Left renal cortex interstitium (tissue), 4 donors: ENCODE measurements around the gene STON2. TPM values are rescaled to one million over a fixed set of nuclear protein-coding genes. Genes with fewer than 3 reads are reported as not detected.
"Not testable (repeated sequence)": the region's sequence is repeated elsewhere in the genome, so short reads cannot be mapped to it uniquely, and the experiment has no call there.

ENCODE experiments used
- DNase-seq, 4 donors: peaks; one replicate each; pipeline ENCODE4 v3.0.0-alpha.2; 2013; ENCODE audit warnings: low read depth in 4 of 4, low spot score in 2 of 4, missing footprints in 1 of 4
- polyA plus RNA-seq, 4 donors: library from polyadenylated mRNA; unstranded; fragments of 120-200 nt; gene quantifications; one replicate each; pipeline ENCODE4 v1.2.1, GENCODE V29; 2013; ENCODE audit not compliant: insufficient read length in 4 of 4

The STON2 gene
- polyA plus RNA-seq, 4 donors, result 33.3 to 63.4 (median 42.2) TPM

DNA sequence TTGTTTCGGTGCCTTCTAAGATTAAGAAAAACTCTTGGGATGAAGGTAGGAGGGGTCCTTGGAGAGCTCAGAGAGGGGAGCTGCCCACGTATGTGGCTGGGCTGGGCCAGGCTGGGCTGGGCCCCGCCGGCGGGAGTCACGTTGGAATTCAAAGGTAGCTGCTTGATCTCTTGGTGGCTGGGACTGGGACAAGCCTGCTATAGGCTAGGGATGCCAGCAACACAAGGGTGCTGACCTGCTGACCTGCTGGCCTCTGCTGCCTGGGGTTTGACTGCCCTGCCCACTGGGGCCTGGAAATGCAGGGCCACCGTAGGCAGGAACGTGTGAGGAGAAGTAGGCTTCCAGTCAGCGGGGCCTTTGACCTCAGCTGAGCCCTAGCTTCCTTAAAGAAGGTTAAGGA is 126.6 kb downstream of the STON2 start:
- DNase-seq, result no peak

GRCh38 chr14:81272317-81272716 is 127.8 kb downstream of the STON2 start:
- no peak for DNase-seq

GRCh38 chr14:81269979-81270375 is 130.1 kb downstream of the STON2 start:
- no peak for DNase-seq

DNA sequence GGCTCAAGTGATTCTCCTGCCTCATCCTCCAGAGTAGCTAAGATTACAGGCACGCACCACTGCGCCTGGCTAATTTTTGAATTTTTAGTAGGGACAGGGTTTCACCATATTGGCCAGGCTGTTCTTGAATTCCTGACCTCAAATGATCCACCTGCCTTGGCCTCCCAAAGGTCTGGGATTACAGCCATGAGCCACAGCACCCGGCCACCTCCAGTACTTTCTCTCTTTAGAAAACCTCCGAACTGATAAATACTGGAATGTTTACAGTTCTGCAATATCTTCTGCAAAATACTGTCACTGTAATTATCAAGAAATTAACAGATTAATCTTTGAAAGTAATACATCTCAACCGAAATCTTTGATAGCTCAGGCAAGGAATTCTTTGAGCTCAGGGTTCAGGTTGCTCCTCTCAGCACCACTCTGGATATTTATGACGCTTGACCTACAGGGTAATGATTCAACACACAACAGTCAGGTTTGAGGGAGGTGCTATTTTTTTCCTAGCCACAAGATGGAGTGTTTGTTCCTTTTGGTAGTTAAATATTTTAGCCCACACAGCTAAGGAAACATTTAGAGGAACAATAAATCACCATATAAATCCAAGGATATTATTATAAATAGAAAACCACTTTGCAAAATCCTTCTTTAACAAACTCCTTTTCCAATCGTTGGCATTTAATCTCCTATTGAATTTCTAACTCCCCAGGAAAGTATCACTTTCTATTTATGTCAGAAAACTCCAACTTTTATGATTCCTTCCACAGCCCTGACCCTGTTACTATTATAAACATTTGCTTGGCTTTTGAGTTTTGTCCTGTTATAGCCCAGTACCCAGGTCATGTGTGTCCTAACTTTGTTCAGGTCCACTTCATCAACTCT is 130.8 kb downstream of the STON2 start:
- DNase-seq, result peak; percentile 34 to 83 (median 55)

GRCh38 chr14:81268016-81268416 is 132.1 kb downstream of the STON2 start:
- peak in 1 of 4 donors; percentile 7 for DNase-seq

DNA sequence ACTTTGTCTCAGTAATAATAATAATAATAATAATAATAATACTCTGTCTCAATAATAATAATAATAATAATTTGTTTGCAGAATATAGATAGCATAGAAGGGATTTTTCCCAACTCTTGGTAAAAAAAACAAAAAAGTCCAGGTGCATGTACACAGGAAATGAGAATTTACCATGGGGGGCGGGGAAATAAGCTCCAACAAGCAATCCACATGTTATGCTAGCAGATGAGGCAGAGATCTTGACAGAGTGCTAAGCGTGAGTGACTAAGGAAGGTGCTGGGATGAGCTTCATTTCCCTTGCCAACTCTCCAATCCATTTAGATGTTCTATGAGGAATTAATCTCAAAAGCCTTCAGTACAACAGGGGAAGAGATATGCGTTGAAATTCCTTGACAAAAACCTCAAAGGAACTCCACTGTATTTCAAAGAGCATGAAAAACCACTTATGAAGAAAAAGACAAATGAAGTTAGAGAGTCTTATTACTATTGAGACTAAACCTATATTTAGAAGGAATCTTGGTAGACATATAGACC is 134.4 kb downstream of the STON2 start:
- DNase-seq, result no peak

- DNase-seq, result no peak
These were observed 135.5 kb downstream of the STON2 start for GRCh38 chr14:81264671-81265070.

DNA sequence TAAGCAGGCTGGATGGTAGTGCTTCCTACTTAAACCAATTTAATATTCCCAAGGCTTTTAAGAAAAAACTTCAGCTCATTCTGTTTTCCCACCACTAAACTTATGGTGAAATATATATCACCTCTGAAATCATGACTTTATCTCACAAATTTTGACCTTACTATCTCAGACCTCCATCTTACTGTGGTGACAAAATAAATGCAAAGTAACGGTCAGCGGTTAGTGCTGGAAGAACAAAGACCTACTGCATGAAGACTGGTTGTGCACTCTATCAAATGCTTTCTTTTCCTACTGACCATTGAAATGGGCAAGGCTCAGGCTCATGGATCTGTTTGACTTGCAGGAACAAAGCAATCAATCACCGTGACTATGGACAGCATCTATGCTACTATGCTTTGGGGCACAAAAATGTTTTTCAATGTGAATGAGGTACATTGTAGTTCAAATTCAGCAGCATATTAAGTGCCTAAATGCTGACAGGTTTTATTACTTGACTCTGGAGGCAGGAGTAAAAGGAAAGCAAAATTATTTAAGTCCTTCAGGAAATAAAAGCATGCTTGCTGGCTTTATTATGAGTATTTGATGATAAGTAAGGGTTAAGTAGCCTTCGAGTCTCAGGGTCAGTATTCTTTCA is 136.2 kb downstream of the STON2 start:
- DNase-seq, result no peak

GRCh38 chr14:81261176-81261575 is 138.9 kb downstream of the STON2 start:
- DNase-seq, result no peak

GRCh38 chr14:81260732-81261131 is 139.4 kb downstream of the STON2 start:
- no peak for DNase-seq

GRCh38 chr14:81256289-81256960 is 143.7 kb downstream of the STON2 start:
- no peak for DNase-seq

DNA sequence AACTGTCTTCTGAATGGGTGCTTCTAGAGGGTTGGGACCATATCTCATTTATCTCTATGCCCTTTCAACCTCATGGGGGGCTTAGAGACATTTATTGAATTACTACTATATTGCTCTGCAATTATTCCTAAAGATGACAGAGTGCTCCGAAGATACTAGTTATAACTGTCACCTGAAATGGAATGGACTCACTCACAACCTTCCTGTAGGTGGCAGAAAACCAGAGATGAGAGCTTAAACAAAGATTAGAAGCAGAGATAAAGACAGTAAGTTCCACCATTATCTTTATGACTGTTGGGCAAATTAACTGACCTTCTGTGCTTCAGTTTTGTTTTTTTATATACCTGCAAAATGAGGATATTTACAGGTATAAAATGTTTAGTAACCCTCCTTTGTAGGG is 147.8 kb downstream of the STON2 start:
- DNase-seq, result no peak

- DNase-seq, result no peak
These were observed 152.8 kb downstream of the STON2 start for GRCh38 chr14:81247271-81247766.

- no peak for DNase-seq
These were observed 153.5 kb downstream of the STON2 start for GRCh38 chr14:81246461-81247270.

DNA sequence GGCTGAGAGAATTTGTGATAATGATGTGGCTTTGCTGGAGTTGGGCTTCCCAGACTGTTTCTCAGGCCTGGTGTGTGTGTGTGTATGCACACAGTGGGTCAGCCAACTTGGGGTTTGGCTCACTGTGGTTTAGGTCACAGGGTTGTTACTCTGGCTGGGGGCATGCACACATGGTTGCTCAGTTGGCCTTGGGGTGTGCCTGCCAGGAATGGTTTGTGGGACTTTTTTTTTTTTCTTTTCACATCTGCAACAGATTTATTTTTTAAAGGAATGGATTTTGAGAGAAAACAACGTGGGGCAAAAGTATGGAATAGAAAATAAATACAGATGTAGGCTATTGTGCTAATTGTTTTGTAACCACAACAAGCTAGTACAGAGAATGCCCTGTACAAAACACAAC is 154.4 kb downstream of the STON2 start:
- DNase-seq, result no peak

GRCh38 chr14:81244431-81244830 is 155.7 kb downstream of the STON2 start:
- DNase-seq, result not testable (repeated sequence)

GRCh38 chr14:81243499-81243898 is 156.6 kb downstream of the STON2 start:
- no peak for DNase-seq

- not testable (repeated sequence) for DNase-seq
These were observed 163.3 kb downstream of the STON2 start for GRCh38 chr14:81236849-81237248.

DNA sequence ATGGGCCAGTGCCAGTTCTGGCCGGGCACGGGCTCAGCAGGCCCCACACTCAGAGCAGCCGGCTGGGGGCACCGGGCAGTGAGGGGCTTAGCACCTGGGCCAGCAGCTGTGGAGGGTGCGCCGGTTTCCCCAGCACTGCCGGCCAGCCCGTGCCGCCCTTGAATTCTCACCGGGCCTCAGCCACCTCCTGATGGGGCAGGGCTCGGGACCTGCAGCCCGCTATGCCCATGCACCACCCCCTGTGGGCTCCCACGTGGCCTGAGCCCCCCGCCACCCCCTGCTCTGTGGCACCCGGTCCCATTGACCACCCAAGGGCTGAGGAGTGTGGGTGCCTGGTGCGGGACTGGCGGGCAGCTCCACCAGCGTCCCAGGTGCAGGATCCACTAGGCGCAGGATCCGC is 164.0 kb downstream of the STON2 start:
- DNase-seq, result no peak

- no peak for DNase-seq
These were observed 165.0 kb downstream of the STON2 start for GRCh38 chr14:81235096-81235495.
